Urothelium cell line (cell line): ENCODE data around the gene WDR11.
A peak's percentile ranks its signal among the peaks of the same experiment; 100 is the strongest.

Source experiments
- DNase-seq: peaks from one replicate; pipeline ENCODE4 v3.0.0; 2011; ENCODE audit warnings: low spot score, mixed read lengths
- FAIRE-seq: peaks from 2 replicates; lab custom pipeline; 2011; peaks lifted over from hg19 to GRCh38; lab: Jason Lieb, UNC

Gene WDR11

GRCh38 chr10:120942806-120943413, 91.7 kb downstream of the WDR11 start:
- DNase-seq (peak; percentile 82), FAIRE-seq (peak; percentile 73)

GRCh38 chr10:120943542-120943941, 92.4 kb downstream of the WDR11 start:
- DNase-seq, result peak; percentile 15
- FAIRE-seq, result no peak

GRCh38 chr10:120944586-120945125, 93.5 kb downstream of the WDR11 start:
- DNase-seq (no peak), FAIRE-seq (no peak)

- FAIRE-seq (no peak), DNase-seq (no peak)
These were observed 94.0 kb downstream of the WDR11 start for GRCh38 chr10:120945182-120945581.

GRCh38 chr10:120945801-120946302, 94.7 kb downstream of the WDR11 start:
- FAIRE-seq (no peak), DNase-seq (peak; percentile 25)

- FAIRE-seq (no peak), DNase-seq (no peak)
These were observed 95.3 kb downstream of the WDR11 start for GRCh38 chr10:120946497-120946896.

GRCh38 chr10:120948889-120949608, 97.9 kb downstream of the WDR11 start:
- FAIRE-seq (no peak), DNase-seq (no peak)

GRCh38 chr10:120949609-120950031, 98.5 kb downstream of the WDR11 start:
- FAIRE-seq, result no peak
- no peak for DNase-seq

- no peak for DNase-seq
- FAIRE-seq, result no peak
These were observed 98.9 kb downstream of the WDR11 start for GRCh38 chr10:120950051-120950561.

GRCh38 chr10:120951288-120951687, 100.1 kb downstream of the WDR11 start:
- no peak for DNase-seq
- no peak for FAIRE-seq

- DNase-seq (no peak), FAIRE-seq (no peak)
These were observed 102.7 kb downstream of the WDR11 start for GRCh38 chr10:120953897-120954296.
